HEK293T (cell line): ENCODE measurements around the gene TIMM50.

Experiments used
- ARNT ChIP-seq: fragments of 450-650 bp; IDR thresholded peaks from 2 replicates; pipeline ENCODE4 v1.6.1; 2017; ENCODE audit warnings: mild to moderate bottlenecking
- BHLHE40 ChIP-seq: fragments of 450-650 bp; IDR thresholded peaks from 2 replicates; pipeline ENCODE4 v1.6.1; 2016; ENCODE audit warnings: mild to moderate bottlenecking, moderate library complexity, borderline replicate concordance
- ELF4 ChIP-seq: fragments of 450-650 bp; IDR thresholded peaks from 2 replicates; pipeline ENCODE4 v1.6.1; 2017; ENCODE audit warnings: antibody characterized with exemption
- FOXA1 ChIP-seq: fragments of 450-650 bp; IDR thresholded peaks from 2 replicates; pipeline ENCODE4 v1.6.1; 2016; ENCODE audit warnings: mild to moderate bottlenecking
- FOXK2 ChIP-seq: fragments of 450-650 bp; IDR thresholded peaks from 2 replicates; pipeline ENCODE4 v1.6.1; 2016; ENCODE audit warnings: mild to moderate bottlenecking
- FOXM1 ChIP-seq: fragments of 450-650 bp; IDR thresholded peaks from 2 replicates; pipeline ENCODE4 v1.6.1; 2017; ENCODE audit warnings: mild to moderate bottlenecking, borderline replicate concordance
- HDGF ChIP-seq: fragments of 450-650 bp; IDR thresholded peaks from 2 replicates; pipeline ENCODE4 v1.6.1; 2017; ENCODE audit warnings: antibody characterized with exemption, borderline replicate concordance
- L3MBTL2 ChIP-seq: fragments of 450-650 bp; conservative IDR thresholded peaks from 2 replicates; pipeline ENCODE4 v1.6.1; 2016; ENCODE audit warnings: mild to moderate bottlenecking
- LEF1 ChIP-seq: fragments of 450-650 bp; IDR thresholded peaks from 2 replicates; pipeline ENCODE4 v1.6.1; 2017; ENCODE audit warnings: mild to moderate bottlenecking, borderline replicate concordance
- NFRKB ChIP-seq: fragments of 450-650 bp; IDR thresholded peaks from 2 replicates; pipeline ENCODE4 v1.6.1; 2016; ENCODE audit warnings: mild to moderate bottlenecking, moderate library complexity
- SP1 ChIP-seq: fragments of 450-650 bp; IDR thresholded peaks from 2 replicates; pipeline ENCODE4 v1.6.1; 2017
- SUZ12 ChIP-seq: fragments of 450-650 bp; IDR thresholded peaks from 2 replicates; pipeline ENCODE4 v1.6.1; 2016; ENCODE audit warnings: mild to moderate bottlenecking
- TARDBP ChIP-seq: fragments of 450-650 bp; IDR thresholded peaks from 2 replicates; pipeline ENCODE4 v1.6.1; 2016
- TF ChIP-seq, protein P1 (sequence below): fragments of 450-650 bp; IDR thresholded peaks from 2 replicates; pipeline ENCODE4 v1.6.1; 2016

DNA sequence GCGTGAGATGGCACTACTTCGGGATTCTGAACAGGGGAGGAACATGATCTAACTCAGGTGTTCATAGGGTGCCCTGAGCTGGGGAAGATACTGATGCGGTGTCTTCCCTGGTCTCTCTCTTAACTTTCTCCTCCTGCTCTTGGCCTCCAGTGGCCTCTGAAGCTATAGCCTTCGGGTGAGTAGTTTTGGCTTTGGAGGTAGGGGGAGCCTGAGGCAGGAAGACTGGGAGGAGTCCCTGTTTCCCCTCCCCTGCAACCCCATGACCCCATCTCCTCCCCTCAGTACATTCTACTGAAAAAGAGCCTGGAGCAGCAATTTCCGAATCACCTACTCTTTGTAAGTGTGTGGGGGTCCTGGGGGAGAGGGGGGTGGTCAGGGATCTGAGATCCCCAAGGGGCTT is 37.8 kb downstream of the TIMM50 start:
- TF ChIP-seq SUZ12 = no peak
- TF ChIP-seq, protein P1, sequence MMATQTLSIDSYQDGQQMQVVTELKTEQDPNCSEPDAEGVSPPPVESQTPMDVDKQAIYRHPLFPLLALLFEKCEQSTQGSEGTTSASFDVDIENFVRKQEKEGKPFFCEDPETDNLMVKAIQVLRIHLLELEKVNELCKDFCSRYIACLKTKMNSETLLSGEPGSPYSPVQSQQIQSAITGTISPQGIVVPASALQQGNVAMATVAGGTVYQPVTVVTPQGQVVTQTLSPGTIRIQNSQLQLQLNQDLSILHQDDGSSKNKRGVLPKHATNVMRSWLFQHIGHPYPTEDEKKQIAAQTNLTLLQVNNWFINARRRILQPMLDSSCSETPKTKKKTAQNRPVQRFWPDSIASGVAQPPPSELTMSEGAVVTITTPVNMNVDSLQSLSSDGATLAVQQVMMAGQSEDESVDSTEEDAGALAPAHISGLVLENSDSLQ = no peak
- no peak for TF ChIP-seq HDGF
- TF ChIP-seq FOXM1 = no peak
- TF ChIP-seq FOXA1 = no peak
- no peak for TF ChIP-seq L3MBTL2
- TF ChIP-seq BHLHE40 = no peak
- no peak for TF ChIP-seq FOXK2
- TF ChIP-seq TARDBP = no peak
- no peak for TF ChIP-seq SP1
- no peak for TF ChIP-seq ARNT
- TF ChIP-seq ELF4 = no peak
- no peak for TF ChIP-seq LEF1
- TF ChIP-seq NFRKB = no peak
